8988T (cell line): ENCODE measurements around the gene SLC6A17.

ENCODE experiments used
- DNase-seq: peaks from one replicate; pipeline ENCODE4 v3.0.0; 2011

Gene SLC6A17

GRCh38 chr1:110150330-110151174 lies at the start of gene SLC6A17:
SLC6A17 (plus strand) TSS chr1:110150494; CDS start chr1:110166930, 16,436 bp downstream.
- DNase-seq = no peak

- DNase-seq = no peak
These were observed 48.2 kb upstream of the SLC6A17 start for GRCh38 chr1:110102081-110102480.

DNA sequence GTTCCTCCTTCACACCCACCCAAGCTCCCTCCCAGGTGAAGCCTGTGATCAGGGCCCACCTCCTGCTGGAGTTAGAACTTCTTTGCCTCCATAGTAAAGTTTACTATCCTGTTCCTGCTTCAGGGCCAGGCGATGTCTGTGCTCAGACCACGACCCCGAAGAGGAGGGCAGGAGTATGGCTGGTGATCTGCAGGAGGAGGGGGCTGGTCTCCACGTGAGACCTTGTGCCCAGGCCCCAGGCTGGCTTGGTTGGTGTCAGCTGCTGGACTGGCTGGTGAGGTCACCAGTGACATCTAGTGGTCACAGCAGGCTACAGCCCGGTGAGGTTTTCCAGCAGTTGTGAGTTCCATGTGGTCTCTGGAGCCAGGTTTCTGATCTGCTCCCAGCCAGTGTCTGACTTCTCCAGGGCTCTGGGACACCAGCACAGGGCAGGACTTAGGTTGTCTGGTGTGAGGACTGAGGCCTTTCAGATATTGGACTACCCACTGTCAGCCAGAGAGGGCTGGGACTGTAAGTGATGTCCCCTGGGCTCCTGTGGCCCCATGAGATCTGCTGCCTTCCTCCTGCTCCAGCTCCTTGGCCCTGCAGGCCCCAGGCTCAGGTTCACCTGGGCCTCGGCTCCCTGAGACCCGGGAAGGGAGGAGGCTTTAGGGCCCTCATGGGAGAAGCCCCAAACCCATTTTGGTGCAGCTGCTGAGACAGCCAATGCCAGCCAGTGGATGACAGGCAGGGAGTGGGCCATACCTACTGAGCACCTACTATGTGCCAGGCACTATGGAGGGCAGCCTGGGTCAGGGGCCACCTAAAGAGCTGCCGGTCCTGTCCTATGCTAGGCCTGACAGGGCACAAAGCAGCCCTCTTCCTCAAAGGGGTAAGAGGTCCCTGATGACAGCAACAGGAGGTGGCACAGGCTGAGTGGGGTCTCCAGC lies 44.0 kb upstream of the SLC6A17 start:
- peak; percentile 81 for DNase-seq

- no peak for DNase-seq
These were observed 42.3 kb upstream of the SLC6A17 start for GRCh38 chr1:110107867-110108469.

DNA sequence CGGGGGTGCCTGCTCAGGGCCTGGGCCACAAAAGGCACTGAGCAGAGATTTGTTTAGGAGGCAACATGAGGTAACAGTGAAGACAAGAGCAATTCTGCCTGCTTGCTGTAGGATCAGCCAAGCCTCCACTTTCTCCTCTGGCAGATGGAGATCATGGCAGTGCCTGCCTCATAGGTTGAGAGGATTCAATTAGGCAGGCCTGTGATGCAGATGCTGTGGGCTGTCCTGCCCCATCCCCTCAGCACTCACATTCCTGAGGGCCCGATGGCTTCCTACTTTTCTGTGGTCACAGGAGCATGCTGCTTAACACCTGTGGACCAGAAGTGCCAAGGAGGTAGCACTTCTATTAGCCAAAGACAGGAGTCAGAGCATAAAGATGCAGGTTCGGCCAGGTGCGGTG lies 39.2 kb upstream of the SLC6A17 start:
- DNase-seq = no peak

GRCh38 chr1:110112143-110112542 lies 38.2 kb upstream of the SLC6A17 start, which contains the start of gene UBL4B:
UBL4B (plus strand) TSS chr1:110112443; CDS start chr1:110112535, 92 bp downstream.
- no peak for DNase-seq

DNA sequence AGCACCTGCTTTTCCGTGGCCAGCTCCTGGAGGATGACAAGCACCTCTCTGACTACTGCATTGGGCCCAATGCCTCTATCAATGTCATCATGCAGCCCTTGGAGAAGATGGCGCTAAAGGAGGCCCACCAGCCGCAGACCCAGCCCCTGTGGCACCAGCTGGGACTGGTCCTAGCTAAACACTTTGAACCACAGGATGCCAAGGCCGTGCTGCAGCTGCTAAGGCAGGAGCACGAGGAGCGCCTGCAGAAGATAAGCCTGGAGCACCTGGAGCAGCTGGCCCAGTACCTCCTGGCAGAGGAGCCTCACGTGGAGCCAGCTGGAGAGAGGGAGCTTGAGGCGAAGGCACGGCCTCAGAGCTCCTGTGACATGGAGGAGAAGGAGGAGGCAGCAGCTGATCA lies 37.6 kb upstream of the SLC6A17 start:
- no peak for DNase-seq

DNA sequence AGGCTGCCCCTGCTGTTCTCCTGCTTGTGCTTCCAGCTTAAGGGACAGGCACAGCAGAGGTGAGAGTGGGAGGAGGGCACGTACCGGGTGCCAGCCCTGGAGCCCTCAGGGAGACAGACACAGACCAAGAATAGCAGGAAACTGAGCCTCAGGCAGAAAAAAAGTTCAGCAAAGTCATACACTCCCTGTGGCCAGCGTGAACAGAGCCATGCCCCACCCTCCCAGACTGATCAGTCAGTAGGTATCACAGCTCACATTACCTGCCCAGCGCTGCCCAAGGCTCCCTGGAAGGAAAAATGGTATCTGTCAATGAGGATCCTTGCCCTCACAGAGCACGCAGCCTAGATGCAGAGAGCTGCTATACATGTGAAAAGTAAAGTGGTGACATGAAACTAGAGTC lies 36.7 kb upstream of the SLC6A17 start:
- DNase-seq = no peak

DNA sequence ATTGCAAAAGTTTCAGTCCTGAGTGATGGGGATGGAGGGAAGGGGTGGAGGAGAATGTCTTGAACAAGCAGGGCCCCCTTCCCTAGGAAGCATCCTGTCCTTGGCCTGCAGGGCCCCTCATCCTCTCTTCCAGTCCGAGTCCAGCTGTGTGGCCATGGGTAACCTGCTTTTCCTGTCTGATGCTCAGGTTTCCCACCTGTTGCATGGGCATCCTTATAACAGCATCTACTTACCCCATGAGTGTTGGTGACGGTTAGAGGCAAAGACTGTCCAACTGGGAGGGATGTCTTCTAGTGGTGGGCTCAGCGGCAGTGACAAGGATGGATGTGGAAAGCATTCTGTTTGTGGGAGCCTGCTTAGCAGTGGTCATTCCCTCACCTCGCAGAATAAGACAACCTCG lies 36.1 kb upstream of the SLC6A17 start:
- DNase-seq = no peak

GRCh38 chr1:110114784-110115183 lies 35.5 kb upstream of the SLC6A17 start:
- DNase-seq = no peak

DNA sequence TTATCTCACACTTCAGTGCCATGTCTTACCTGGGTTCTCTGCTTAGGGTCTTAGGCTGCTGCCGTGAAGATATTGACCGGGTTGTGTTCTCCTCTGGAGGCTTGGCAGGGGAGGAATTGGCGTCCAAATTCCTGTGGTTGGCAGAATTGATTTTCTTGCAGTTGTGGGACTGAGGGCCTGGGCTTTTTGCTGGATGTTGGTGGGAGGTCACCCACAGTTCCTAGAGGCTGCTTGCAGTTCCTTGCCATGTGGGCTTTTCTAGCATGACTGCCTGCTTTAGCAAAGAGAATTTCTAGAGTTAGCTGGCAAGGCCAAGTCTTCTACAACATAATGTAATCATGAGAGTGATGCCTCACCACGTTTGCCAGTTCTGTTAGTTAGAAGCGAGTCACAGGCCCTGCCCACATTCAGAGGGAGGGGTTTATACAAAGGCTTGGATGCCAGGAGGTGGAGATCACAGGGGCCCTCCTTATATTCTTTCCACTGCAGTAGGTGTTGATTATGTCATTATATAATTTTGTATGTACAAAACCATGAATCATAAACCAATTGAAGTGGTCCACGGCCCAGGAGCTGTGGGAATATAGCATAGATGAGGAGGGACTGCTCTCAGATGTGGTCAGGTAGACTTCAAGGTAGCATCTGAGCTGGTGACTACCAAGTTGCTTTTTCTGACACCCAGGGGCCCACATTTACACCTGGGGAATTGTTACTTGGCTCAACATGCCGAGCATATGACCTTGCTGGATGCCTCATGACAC lies 31.5 kb upstream of the SLC6A17 start:
- DNase-seq = no peak

GRCh38 chr1:110119843-110120242 lies 30.5 kb upstream of the SLC6A17 start:
- no peak for DNase-seq

DNA sequence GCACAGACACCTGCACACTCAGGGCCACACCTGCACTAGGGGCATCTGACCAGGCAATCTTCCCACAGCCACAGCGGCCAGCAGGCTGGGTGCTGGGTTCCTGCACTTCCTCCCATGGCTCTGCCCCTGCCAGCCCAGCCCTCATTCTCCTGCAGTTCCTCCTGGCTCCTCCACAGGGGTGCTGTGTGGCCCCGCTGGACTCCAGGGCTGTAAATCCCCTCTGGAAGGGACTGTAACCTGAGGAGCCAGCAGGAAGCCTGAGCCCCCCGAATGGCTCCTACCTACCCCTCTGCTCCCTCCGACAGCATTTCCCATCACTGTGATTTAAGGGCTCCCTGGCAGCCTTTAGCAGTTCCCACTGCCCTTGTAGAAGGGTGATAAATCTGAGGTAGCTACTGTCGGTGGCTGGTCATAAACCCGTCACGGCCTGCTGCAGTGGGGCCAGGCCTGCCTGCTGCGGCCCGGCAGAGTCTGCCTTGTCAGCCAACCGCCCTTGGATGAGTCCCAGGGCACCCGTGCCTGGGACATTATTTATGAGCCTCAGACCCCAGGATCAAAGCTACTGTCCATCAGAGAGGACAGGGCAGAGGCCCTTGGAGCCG lies 29.2 kb upstream of the SLC6A17 start:
- DNase-seq = no peak

GRCh38 chr1:110123224-110123623 lies 27.1 kb upstream of the SLC6A17 start:
- DNase-seq = no peak

DNA sequence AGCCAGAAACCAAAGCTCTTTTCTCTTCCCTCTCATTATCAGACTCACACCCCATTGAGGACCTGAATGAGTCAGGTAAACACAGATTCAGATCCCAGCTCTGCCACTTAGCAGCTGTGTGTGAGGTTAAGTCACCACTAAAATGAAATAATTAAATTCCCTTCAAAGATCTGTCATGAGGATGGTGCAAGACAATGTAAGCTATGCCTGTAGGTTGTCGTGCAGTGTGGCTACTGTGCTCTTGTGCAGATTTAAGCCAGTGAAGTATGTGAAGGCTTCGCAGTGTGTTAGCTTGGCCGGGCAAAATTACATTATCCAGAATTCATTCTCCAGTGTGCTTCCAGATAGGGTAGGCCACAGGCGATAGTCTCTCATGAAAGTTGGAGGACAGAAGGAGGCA lies 24.5 kb upstream of the SLC6A17 start:
- no peak for DNase-seq

DNA sequence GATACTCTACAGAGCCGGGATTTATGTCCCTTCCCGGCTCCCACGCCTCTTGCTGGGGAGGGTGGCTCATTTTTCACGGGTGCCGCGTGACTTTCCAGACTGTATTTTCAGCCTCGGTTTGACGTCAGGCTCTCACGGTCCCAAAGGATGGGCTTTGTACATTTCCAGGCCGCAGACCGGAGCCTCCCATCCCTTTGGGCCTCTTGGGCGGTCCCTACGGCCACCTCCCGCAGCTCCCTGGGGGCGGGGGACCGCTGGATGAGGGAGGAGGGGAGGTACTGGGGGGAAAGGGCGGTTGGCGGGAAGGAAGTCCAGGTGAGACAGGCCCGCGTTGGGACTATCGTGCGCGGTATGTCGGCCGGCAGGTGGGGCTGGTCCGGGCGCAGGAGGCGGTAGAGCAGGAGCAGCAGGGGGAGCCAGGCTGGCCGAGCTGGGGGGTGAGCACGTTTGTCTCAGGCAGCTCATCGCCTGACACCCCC lies 20.1 kb upstream of the SLC6A17 start:
- DNase-seq = no peak

- DNase-seq = no peak
These were observed 19.3 kb upstream of the SLC6A17 start for GRCh38 chr1:110130989-110131388.

- DNase-seq = no peak
These were observed 17.6 kb upstream of the SLC6A17 start for GRCh38 chr1:110132682-110133081.

- DNase-seq = no peak
These were observed 16.9 kb upstream of the SLC6A17 start for GRCh38 chr1:110133436-110133835.

GRCh38 chr1:110134050-110134595 lies 16.2 kb upstream of the SLC6A17 start:
- DNase-seq = no peak

- DNase-seq = no peak
These were observed 15.0 kb upstream of the SLC6A17 start for GRCh38 chr1:110135246-110135645.

DNA sequence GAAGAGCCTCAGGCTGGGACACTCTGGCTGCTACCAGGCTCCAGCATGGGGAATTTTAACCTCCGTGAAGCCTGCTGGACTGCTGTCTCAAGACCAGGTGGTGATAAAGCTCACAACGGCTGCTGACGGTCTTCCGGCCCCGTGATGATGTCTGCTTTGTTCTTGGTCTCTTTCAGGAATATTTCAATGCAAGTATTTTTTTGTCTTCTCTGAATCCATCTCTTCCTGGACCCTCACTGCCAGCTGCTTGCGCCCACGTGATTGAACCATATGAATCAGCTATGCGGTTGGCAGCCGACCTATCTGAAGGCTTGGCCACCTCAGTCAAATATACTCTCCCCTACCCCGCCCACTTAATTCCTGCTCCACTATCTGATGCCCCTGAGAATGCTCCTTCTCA lies 14.6 kb upstream of the SLC6A17 start:
- DNase-seq = no peak
